Tibial nerve (tissue), 3 donors: ENCODE data around the gene RAI1.

Experiments used
- CTCF ChIP-seq, 5 experiments: fragments of 200-600 bp in 3 of 5; fragments of 450-650 bp in 2 of 5; sonication (generic) in 3 of 5; IDR thresholded peaks; one replicate each; pipeline ENCODE4 v1.5.1; 2016 to 2019; ENCODE audit warnings: antibody characterized with exemption in 5 of 5, mild to moderate bottlenecking in 3 of 5, moderate library complexity in 2 of 5
- POLR2A ChIP-seq, 2 donors: fragments of 450-650 bp; IDR thresholded peaks; one replicate each; pipeline ENCODE4 v1.6.1; 2017; ENCODE audit warnings: antibody characterized with exemption in 2 of 2, mild to moderate bottlenecking in 2 of 2, moderate library complexity in 2 of 2

- TF ChIP-seq POLR2A (IDR thresholded peaks at IDR 0.05) (no peak), CTCF (IDR thresholded peaks at IDR 0.05) (no peak)
These were observed 30.3 kb upstream of the RAI1 start for GRCh38 chr17:17650959-17651358.
